ENCODE data around the gene USP7.
"Not testable (repeated sequence)": the region's sequence is repeated elsewhere in the genome, so short reads cannot be mapped to it uniquely, and the experiment has no call there.

Gene USP7

GRCh38 chr16:8885674-8886592 lies 77.8 kb downstream of the USP7 start:
- TF ChIP-seq, protein P1, sequence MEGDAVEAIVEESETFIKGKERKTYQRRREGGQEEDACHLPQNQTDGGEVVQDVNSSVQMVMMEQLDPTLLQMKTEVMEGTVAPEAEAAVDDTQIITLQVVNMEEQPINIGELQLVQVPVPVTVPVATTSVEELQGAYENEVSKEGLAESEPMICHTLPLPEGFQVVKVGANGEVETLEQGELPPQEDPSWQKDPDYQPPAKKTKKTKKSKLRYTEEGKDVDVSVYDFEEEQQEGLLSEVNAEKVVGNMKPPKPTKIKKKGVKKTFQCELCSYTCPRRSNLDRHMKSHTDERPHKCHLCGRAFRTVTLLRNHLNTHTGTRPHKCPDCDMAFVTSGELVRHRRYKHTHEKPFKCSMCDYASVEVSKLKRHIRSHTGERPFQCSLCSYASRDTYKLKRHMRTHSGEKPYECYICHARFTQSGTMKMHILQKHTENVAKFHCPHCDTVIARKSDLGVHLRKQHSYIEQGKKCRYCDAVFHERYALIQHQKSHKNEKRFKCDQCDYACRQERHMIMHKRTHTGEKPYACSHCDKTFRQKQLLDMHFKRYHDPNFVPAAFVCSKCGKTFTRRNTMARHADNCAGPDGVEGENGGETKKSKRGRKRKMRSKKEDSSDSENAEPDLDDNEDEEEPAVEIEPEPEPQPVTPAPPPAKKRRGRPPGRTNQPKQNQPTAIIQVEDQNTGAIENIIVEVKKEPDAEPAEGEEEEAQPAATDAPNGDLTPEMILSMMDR (IDR thresholded peaks at IDR 0.05; ENCODE audit: insufficient read depth, missing control alignments): no peak
- no peak for FAIRE-seq
- no peak for DNase-seq (ENCODE audit: insufficient read length, low spot score)

DNA sequence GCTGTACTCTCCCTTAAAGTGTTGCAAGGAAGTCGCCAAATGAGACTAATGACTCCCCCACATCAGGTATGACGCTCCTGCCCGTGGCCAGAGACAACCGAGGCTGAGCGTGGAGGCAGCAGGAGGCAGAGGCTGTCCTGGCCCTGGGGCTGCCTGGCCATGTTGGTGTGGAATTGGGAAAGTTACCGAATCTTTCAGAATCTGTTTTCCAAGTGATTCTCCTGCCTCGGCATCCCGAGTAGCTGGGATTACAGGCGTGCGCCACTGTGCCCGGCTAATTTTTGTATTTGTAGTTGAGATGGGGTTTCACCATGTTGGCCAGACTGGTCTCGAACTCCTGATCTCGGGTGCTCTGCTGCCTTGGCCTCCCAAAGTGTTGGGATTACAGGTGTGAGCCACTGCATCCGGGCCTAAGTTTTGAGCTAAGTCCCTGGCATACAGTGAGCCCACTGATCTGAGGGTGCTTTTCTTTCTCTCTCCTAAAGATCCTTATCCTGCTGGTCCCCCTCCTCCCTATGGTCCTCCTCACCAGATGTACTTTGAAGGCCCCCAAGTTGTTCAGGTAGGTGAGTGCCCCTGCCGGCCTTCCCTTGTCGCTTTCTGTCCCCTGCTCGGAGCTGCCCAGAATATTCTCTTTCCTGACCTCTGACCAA lies 80.9 kb downstream of the USP7 start:
- DNase-seq (ENCODE audit: insufficient read length, low spot score) (no peak), FAIRE-seq (no peak)
- TF ChIP-seq, protein P1 (IDR thresholded peaks at IDR 0.05; ENCODE audit: insufficient read depth, missing control alignments): no peak

DNA sequence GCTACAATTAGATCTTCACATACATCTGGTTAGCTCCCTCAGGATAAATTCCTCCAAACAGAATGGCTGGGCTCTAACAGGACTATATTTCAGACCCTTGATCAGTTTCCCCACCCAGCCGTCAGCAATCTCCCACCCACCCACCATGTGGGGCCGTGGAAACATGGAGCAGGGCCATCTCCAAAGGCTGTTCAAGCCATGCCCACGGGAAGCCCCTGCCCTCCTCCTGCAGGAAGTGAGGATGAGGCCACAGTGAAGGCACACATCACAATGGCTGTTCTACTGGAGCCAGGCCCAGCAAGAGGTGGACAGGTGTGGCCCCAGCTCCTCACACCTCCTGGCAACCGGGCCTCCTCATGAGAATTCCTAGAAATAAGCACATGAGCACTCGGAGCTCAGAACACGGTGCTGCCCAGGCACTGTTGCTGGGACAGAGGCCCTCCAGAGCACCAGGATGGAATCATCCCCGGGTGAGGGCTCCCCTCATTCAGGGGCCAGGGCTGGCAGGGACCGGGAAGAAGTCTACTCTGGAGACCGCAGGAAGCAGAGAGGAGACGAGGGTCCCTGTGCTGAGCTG lies 81.6 kb downstream of the USP7 start, which contains the start of gene LITAFD:
Gene LITAFD, plus strand, starts transcription at position 311 of the 577 bp plus-strand sequence. CDS start 2,005 bp downstream, outside the sequence.
- TF ChIP-seq, protein P1 (IDR thresholded peaks at IDR 0.05; ENCODE audit: insufficient read depth, missing control alignments): no peak
- no peak for FAIRE-seq

DNA sequence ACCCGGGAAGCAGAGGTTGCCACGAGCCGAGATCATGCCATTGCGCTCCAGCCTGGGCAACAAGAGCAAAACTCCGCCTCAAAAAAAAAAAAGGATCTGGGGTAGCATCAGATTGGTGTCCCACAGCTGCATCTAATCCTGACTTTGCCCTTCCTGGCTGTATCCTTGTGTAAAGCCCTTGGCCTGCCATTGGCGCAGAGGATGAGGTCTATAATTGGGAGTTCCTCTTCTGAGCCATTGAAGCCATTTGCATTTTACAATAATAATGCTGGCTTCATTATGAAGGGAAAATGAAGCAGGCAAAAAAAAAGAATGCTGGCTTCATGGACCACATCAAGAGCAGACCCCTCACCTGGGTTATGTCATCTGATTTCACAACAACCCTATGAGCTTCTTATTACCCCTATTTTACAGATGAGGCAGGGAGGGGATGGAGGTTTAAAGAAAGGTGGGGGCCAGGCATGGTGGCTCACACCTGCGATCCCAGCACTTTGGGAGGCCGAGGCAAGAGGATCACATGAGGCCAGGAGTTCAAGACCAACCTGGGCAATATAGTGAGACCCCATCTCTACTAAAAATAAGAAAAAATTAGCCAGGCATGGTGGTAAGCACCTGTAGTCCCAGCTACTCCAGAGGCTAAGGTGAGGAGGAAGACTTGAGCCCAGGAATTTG lies 82.7 kb downstream of the USP7 start:
- DNase-seq (ENCODE audit: insufficient read length, low spot score): no peak
- FAIRE-seq: no peak
- TF ChIP-seq, protein P1 (IDR thresholded peaks at IDR 0.05; ENCODE audit: insufficient read depth, missing control alignments): no peak

More for the DNA sequence above, 81.6 kb downstream of the USP7 start, which contains the start of gene LITAFD:
- no peak for DNase-seq (ENCODE audit: insufficient read length, low spot score)

GRCh38 chr16:8878523-8878911 lies 85.2 kb downstream of the USP7 start:
- DNase-seq (ENCODE audit: insufficient read length, low spot score) (no peak), FAIRE-seq (no peak)
- TF ChIP-seq, protein P1 (IDR thresholded peaks at IDR 0.05; ENCODE audit: insufficient read depth, missing control alignments): no peak

DNA sequence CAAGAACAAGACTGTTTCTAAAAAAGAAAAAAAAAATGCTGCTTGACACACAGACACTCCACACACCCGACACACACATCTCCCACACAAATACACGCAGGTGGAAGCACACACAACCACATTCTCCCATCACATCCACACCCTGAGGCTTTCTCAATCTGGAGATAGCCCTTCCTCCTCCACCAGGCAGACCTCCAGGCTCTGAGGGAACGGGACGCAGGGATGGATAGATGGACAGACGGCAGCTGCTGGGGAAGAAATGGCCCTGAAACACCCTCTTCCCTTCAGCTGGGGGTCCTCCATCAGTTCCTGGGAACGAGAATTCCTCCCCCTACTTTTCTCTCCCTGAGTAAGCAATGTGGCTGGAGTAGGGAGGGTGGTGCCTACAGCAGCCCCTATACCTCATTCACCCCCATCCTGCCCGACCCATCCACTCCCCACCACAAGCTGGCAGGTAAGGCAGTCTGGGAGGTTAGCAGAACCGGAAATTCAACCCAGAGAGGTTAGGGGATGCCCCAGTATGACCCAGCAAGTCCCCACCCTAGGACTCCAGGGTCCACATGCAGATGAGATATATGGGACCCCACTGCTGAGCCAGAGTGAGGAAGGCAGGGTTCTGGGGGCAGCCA lies 85.7 kb downstream of the USP7 start:
- TF ChIP-seq, protein P1 (IDR thresholded peaks at IDR 0.05; ENCODE audit: insufficient read depth, missing control alignments): no peak
- FAIRE-seq (no peak), DNase-seq (ENCODE audit: insufficient read length, low spot score) (no peak)

DNA sequence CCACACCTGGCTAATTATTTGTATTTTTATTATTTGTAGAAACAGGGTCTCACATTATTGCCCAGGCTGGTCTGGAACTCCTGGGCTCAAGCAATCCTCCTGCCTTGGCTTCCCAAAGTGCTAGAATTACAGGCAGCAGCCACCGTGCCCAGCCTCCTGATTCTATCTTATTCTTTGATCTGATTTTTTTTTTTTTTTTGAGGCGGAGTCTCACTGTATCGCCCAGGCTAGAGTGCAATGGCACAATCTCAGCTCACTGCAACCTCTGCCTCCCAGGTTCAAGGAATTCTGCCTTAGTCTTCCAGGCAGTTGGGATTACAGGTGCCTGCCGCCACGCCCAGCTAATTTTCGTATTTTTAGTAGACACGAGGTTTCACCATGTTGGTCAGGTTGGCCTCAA lies 88.4 kb downstream of the USP7 start:
- FAIRE-seq; DNase-seq (ENCODE audit: insufficient read length, low spot score): not testable (repeated sequence)

All from D721Med (cell line).